ENCODE measurements around the gene MICAL3.

GRCh38 chr22:17836992-17837742 is 187.2 kb downstream of the MICAL3 start:
- no peak for TF ChIP-seq EZH2 (IDR thresholded peaks at IDR 0.05)
- no peak for TF ChIP-seq POLR2AphosphoS5 (IDR thresholded peaks at IDR 0.05; ENCODE audit: borderline replicate concordance, low read depth, low read length)
- no peak for TF ChIP-seq FOXP2 (optimal IDR thresholded peaks at IDR 0.05; ENCODE audit: control extremely low read depth, extremely low read length, insufficient read depth)
